ENCODE data around the gene CPXM1.
A peak's percentile ranks its signal among the peaks of the same experiment; 100 is the strongest.
"Not testable (repeated sequence)": the region's sequence is repeated elsewhere in the genome, so short reads cannot be mapped to it uniquely, and the experiment has no call there.

CPXM1 gene

GRCh38 chr20:2835331-2835796 is 34.9 kb upstream of the CPXM1 start:
- Histone ChIP-seq H3K4me1 (ENCODE audit: control insufficient read depth, insufficient read depth, low read depth, low read length) (peaks cover 9% of the 10 kb centered on the region), H2BK5ac (ENCODE audit: low read depth, low read length, poor library complexity, severe bottlenecking) (no peak overlapping the region), H3K27me3 (ENCODE audit: control insufficient read depth in 1 of 2, insufficient read depth in 1 of 2, low read length in 2 of 2) (no peaks in the 10 kb centered on the region), H3K18ac (ENCODE audit: low read depth in 1 of 2, low read length in 2 of 2) (no peak overlapping the region), H3K4me3 (ENCODE audit: insufficient read depth in 1 of 2, low read depth in 1 of 2, low read length in 2 of 2) (no peak overlapping the region), H4K8ac (ENCODE audit: low read length) (peak overlapping the region; percentile 36), H3K4me2 (ENCODE audit: low read length, poor library complexity, severe bottlenecking) (no peak overlapping the region), H3K23ac (ENCODE audit: low read length in 2 of 2) (no peak overlapping the region), H4K91ac (ENCODE audit: low read length) (no peak overlapping the region), H2BK120ac (ENCODE audit: low read depth, low read length) (no peak overlapping the region), H3K79me1 (replicated peaks; ENCODE audit: low read length, poor library complexity, severe bottlenecking) (peaks cover 27% of the 10 kb centered on the region), H3K4ac (ENCODE audit: low read depth in 1 of 2, low read length in 2 of 2) (no peak overlapping the region), H3K9ac (ENCODE audit: low read length) (no peak overlapping the region), H2BK12ac (ENCODE audit: low read length in 2 of 2) (no peak overlapping the region), H2BK15ac (ENCODE audit: low read depth, poor library complexity, severe bottlenecking) (no peak overlapping the region), H3K36me3 (ENCODE audit: control insufficient read depth in 1 of 2, insufficient read depth in 2 of 2, low read depth in 1 of 2, low read length in 2 of 2) (peaks cover 36 to 48% of the 10 kb centered on the region in 2 experiments), H3K27ac (ENCODE audit: low read length, poor library complexity, severe bottlenecking) (no peak overlapping the region), H3K9me3 (ENCODE audit: control insufficient read depth, low read length) (no peaks in the 10 kb centered on the region), H3K14ac (ENCODE audit: low read length in 2 of 2) (no peak overlapping the region), H2AFZ (ENCODE audit: low read depth, low read length) (no peak overlapping the region), H2AK5ac (ENCODE audit: low read length, severe bottlenecking) (no peak overlapping the region)
- 99% methylated on average over 6 of the region's 6 CpGs for WGBS
- no peak for DNase-seq

GRCh38 chr20:2834401-2835110 is 34.1 kb upstream of the CPXM1 start:
- no peak overlapping the region for H2BK5ac ChIP-seq (ENCODE audit: low read depth, low read length, poor library complexity, severe bottlenecking)
- 94% methylated on average over 8 of the region's 14 CpGs for WGBS
- H4K8ac ChIP-seq (ENCODE audit: low read length), result no peak overlapping the region
- no peak overlapping the region for H2AK5ac ChIP-seq (ENCODE audit: low read length, severe bottlenecking)
- no peak overlapping the region for H3K18ac ChIP-seq (ENCODE audit: low read depth in 1 of 2, low read length in 2 of 2)
- no peak overlapping the region for H2BK120ac ChIP-seq (ENCODE audit: low read depth, low read length)
- H3K23ac ChIP-seq (ENCODE audit: low read length in 2 of 2), result no peak overlapping the region
- H3K9me3 ChIP-seq (ENCODE audit: control insufficient read depth, low read length), result no peaks in the 10 kb centered on the region
- no peak for DNase-seq
- H3K14ac ChIP-seq (ENCODE audit: low read length in 2 of 2), result no peak overlapping the region
- peaks cover 36 to 48% of the 10 kb centered on the region in 2 experiments for H3K36me3 ChIP-seq (ENCODE audit: control insufficient read depth in 1 of 2, insufficient read depth in 2 of 2, low read depth in 1 of 2, low read length in 2 of 2)
- no peak overlapping the region for H3K4ac ChIP-seq (ENCODE audit: low read depth in 1 of 2, low read length in 2 of 2)
- no peak overlapping the region for H2BK12ac ChIP-seq (ENCODE audit: low read length in 2 of 2)
- peaks cover 0 to 3% of the 10 kb centered on the region in 2 experiments for H3K27me3 ChIP-seq (ENCODE audit: control insufficient read depth in 1 of 2, insufficient read depth in 1 of 2, low read length in 2 of 2)
- no peak overlapping the region for H3K4me3 ChIP-seq (ENCODE audit: insufficient read depth in 1 of 2, low read depth in 1 of 2, low read length in 2 of 2)
- no peak overlapping the region for H2AFZ ChIP-seq (ENCODE audit: low read depth, low read length)
- peaks cover 19% of the 10 kb centered on the region for H3K79me1 ChIP-seq (replicated peaks; ENCODE audit: low read length, poor library complexity, severe bottlenecking)
- no peak overlapping the region for H2BK15ac ChIP-seq (ENCODE audit: low read depth, poor library complexity, severe bottlenecking)
- H3K4me1 ChIP-seq (ENCODE audit: control insufficient read depth, insufficient read depth, low read depth, low read length), result peaks cover 2% of the 10 kb centered on the region
- H3K27ac ChIP-seq (ENCODE audit: low read length, poor library complexity, severe bottlenecking), result no peak overlapping the region
- no peak overlapping the region for H3K9ac ChIP-seq (ENCODE audit: low read length)
- no peak overlapping the region for H4K91ac ChIP-seq (ENCODE audit: low read length)
- no peak overlapping the region for H3K4me2 ChIP-seq (ENCODE audit: low read length, poor library complexity, severe bottlenecking)

GRCh38 chr20:2833761-2834160 is 33.3 kb upstream of the CPXM1 start:
- Histone ChIP-seq H3K4me3 (ENCODE audit: insufficient read depth in 1 of 2, low read depth in 1 of 2, low read length in 2 of 2) (no peak overlapping the region), H4K8ac (ENCODE audit: low read length) (no peak overlapping the region), H2BK120ac (ENCODE audit: low read depth, low read length) (no peak overlapping the region), H3K36me3 (ENCODE audit: control insufficient read depth in 1 of 2, insufficient read depth in 2 of 2, low read depth in 1 of 2, low read length in 2 of 2) (peaks cover 32 to 44% of the 10 kb centered on the region in 2 experiments), H3K14ac (ENCODE audit: low read length in 2 of 2) (no peak overlapping the region), H4K91ac (ENCODE audit: low read length) (no peak overlapping the region), H2AFZ (ENCODE audit: low read depth, low read length) (no peak overlapping the region), H3K4me1 (ENCODE audit: control insufficient read depth, insufficient read depth, low read depth, low read length) (peaks cover 2% of the 10 kb centered on the region), H3K9ac (ENCODE audit: low read length) (no peak overlapping the region), H2BK12ac (ENCODE audit: low read length in 2 of 2) (no peak overlapping the region), H2BK15ac (ENCODE audit: low read depth, poor library complexity, severe bottlenecking) (no peak overlapping the region), H3K4ac (ENCODE audit: low read depth in 1 of 2, low read length in 2 of 2) (no peak overlapping the region), H3K27me3 (ENCODE audit: control insufficient read depth in 1 of 2, insufficient read depth in 1 of 2, low read length in 2 of 2) (peaks cover 0 to 7% of the 10 kb centered on the region in 2 experiments), H2BK5ac (ENCODE audit: low read depth, low read length, poor library complexity, severe bottlenecking) (no peak overlapping the region), H2AK5ac (ENCODE audit: low read length, severe bottlenecking) (no peak overlapping the region), H3K9me3 (ENCODE audit: control insufficient read depth, low read length) (no peaks in the 10 kb centered on the region), H3K23ac (ENCODE audit: low read length in 2 of 2) (no peak overlapping the region), H3K18ac (ENCODE audit: low read depth in 1 of 2, low read length in 2 of 2) (no peak overlapping the region), H3K27ac (ENCODE audit: low read length, poor library complexity, severe bottlenecking) (no peak overlapping the region), H3K79me1 (replicated peaks; ENCODE audit: low read length, poor library complexity, severe bottlenecking) (peaks cover 13% of the 10 kb centered on the region), H3K4me2 (ENCODE audit: low read length, poor library complexity, severe bottlenecking) (no peak overlapping the region)
- DNase-seq, result no peak
- WGBS, result no CpG with 5 or more reads among the region's 1 CpG

GRCh38 chr20:2831206-2831605 is 30.8 kb upstream of the CPXM1 start:
- H3K79me1 ChIP-seq (replicated peaks; ENCODE audit: low read length, poor library complexity, severe bottlenecking); H2AK5ac ChIP-seq (ENCODE audit: low read length, severe bottlenecking); H3K4me3 ChIP-seq (ENCODE audit: insufficient read depth in 1 of 2, low read depth in 1 of 2, low read length in 2 of 2); H3K9ac ChIP-seq (ENCODE audit: low read length); H2BK5ac ChIP-seq (ENCODE audit: low read depth, low read length, poor library complexity, severe bottlenecking); DNase-seq; H4K8ac ChIP-seq (ENCODE audit: low read length); H3K14ac ChIP-seq (ENCODE audit: low read length in 2 of 2); H2AFZ ChIP-seq (ENCODE audit: low read depth, low read length); H3K27me3 ChIP-seq (ENCODE audit: control insufficient read depth in 1 of 2, insufficient read depth in 1 of 2, low read length in 2 of 2); H3K4me2 ChIP-seq (ENCODE audit: low read length, poor library complexity, severe bottlenecking); H3K27ac ChIP-seq (ENCODE audit: low read length, poor library complexity, severe bottlenecking); H2BK15ac ChIP-seq (ENCODE audit: low read depth, poor library complexity, severe bottlenecking); H3K4ac ChIP-seq (ENCODE audit: low read depth in 1 of 2, low read length in 2 of 2); H3K4me1 ChIP-seq (ENCODE audit: control insufficient read depth, insufficient read depth, low read depth, low read length); H2BK12ac ChIP-seq (ENCODE audit: low read length in 2 of 2); H3K18ac ChIP-seq (ENCODE audit: low read depth in 1 of 2, low read length in 2 of 2); H4K91ac ChIP-seq (ENCODE audit: low read length); H3K9me3 ChIP-seq (ENCODE audit: control insufficient read depth, low read length); H2BK120ac ChIP-seq (ENCODE audit: low read depth, low read length); H3K23ac ChIP-seq (ENCODE audit: low read length in 2 of 2): not testable (repeated sequence)
- H3K36me3 ChIP-seq (ENCODE audit: control insufficient read depth in 1 of 2, insufficient read depth in 2 of 2, low read depth in 1 of 2, low read length in 2 of 2), result peaks cover 16 to 20% of the 10 kb centered on the region in 2 experiments
- 93% methylated on average over 7 of the region's 7 CpGs for WGBS

Data from mesenchymal stem cell (in vitro differentiated cells and primary cell).